ENCODE measurements around the gene IL1RL1. TPM values are rescaled to one million over a fixed set of nuclear protein-coding genes. Genes with fewer than 3 reads are reported as not detected.

Gene IL1RL1
- total RNA-seq, 2 donors from 2014 or later, result 22.2 to 32.8 TPM

DNA sequence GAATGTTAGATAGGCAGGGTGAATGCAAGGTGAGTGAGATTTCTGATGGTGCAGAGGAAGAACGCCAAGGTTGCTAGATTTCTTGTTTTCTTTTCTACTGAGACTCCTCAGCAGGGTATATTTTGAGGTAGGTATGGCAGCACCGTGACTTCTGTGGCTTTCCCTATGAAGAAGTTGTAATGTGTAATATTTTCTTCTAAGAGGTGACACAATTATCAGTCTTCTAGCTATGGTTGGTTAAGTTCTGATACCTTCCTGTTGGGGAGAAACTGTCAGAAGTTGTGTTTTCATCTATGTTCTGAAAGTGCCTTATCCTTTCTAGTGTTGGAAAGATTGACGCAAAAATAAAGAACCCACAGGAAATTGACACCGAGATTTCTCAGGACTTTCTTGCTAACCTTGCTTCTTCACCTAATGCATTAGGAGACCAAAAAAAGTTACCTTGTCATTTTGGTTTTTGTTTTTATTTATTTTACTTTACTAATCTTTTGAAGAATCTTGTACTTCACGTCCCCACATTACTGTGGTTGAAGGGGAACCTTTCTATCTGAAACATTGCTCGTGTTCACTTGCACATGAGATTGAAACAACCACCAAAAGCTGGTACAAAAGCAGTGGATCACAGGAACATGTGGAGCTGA, 56.1 kb downstream of the IL1RL1 start:
- Histone ChIP-seq H3K9me3 (peaks cover 5% of the 10 kb centered on the region), H3K27ac (no peak overlapping the region), H3K27me3 (replicated peaks; ENCODE audit: insufficient read depth) (no peaks in the 10 kb centered on the region), H3K36me3 (no peaks in the 10 kb centered on the region), H3K4me3 (no peak overlapping the region), H3K4me1 (ENCODE audit: control insufficient read depth in 1 of 2, low read depth in 2 of 2) (no peaks in the 10 kb centered on the region)
- ATAC-seq (ENCODE audit: insufficient number of reproducible peaks, low FRiP score, low read depth) (no peak), DNase-seq (ENCODE audit: low spot score) (no peak)
- no peak for TF ChIP-seq CTCF (IDR thresholded peaks at IDR 0.05)

GRCh38 chr2:102368461-102369109, 57.2 kb downstream of the IL1RL1 start:
- no peak for TF ChIP-seq CTCF (IDR thresholded peaks at IDR 0.05)
- no peak for DNase-seq (ENCODE audit: low spot score)
- Histone ChIP-seq H3K4me3 (no peak overlapping the region), H3K27ac (no peak overlapping the region), H3K9me3 (peaks cover 5% of the 10 kb centered on the region), H3K27me3 (replicated peaks; ENCODE audit: insufficient read depth) (no peaks in the 10 kb centered on the region), H3K36me3 (no peaks in the 10 kb centered on the region), H3K4me1 (ENCODE audit: control insufficient read depth in 1 of 2, low read depth in 2 of 2) (no peaks in the 10 kb centered on the region)
- no peak for ATAC-seq (ENCODE audit: insufficient number of reproducible peaks, low FRiP score, low read depth)

DNA sequence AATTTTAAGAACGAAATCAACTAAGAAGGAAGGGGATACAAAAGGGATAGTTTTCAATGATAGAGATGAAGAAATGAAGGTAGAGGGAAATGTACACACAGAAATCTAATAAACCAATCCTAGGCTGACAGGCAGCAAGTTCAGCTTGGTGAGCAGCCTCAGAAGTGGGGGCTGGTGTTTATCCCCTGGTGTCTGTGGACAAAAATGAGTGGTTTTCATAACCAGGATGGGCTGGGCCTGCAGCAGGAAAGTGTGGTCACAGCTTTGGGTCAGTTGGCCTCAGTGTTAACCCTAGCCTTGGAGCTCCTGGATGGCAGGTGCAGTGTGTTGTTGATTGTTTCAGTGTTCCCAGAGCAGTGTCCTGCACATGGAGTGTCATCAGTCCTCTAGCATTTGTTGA, 58.5 kb downstream of the IL1RL1 start:
- H3K9me3 ChIP-seq, result peaks cover 5% of the 10 kb centered on the region
- H3K27ac ChIP-seq, result no peak overlapping the region
- no peak overlapping the region for H3K4me3 ChIP-seq
- no peak for TF ChIP-seq CTCF (IDR thresholded peaks at IDR 0.05)
- DNase-seq (ENCODE audit: low spot score), result no peak
- no peaks in the 10 kb centered on the region for H3K4me1 ChIP-seq (ENCODE audit: control insufficient read depth in 1 of 2, low read depth in 2 of 2)
- no peak for ATAC-seq (ENCODE audit: insufficient number of reproducible peaks, low FRiP score, low read depth)
- H3K27me3 ChIP-seq (replicated peaks; ENCODE audit: insufficient read depth), result no peaks in the 10 kb centered on the region
- H3K36me3 ChIP-seq, result no peaks in the 10 kb centered on the region

GRCh38 chr2:102376052-102376591, 64.8 kb downstream of the IL1RL1 start:
- Histone ChIP-seq H3K4me3 (no peak overlapping the region), H3K27me3 (replicated peaks; ENCODE audit: insufficient read depth) (no peaks in the 10 kb centered on the region), H3K27ac (no peak overlapping the region), H3K4me1 (ENCODE audit: control insufficient read depth in 1 of 2, low read depth in 2 of 2) (no peaks in the 10 kb centered on the region), H3K36me3 (no peaks in the 10 kb centered on the region), H3K9me3 (no peaks in the 10 kb centered on the region)
- ATAC-seq (ENCODE audit: insufficient number of reproducible peaks, low FRiP score, low read depth) (no peak), DNase-seq (ENCODE audit: low spot score) (no peak)
- no peak for TF ChIP-seq CTCF (IDR thresholded peaks at IDR 0.05)

- Histone ChIP-seq H3K27ac (no peak overlapping the region), H3K9me3 (peaks cover 10% of the 10 kb centered on the region), H3K4me1 (ENCODE audit: control insufficient read depth in 1 of 2, low read depth in 2 of 2) (no peaks in the 10 kb centered on the region), H3K4me3 (no peak overlapping the region), H3K36me3 (no peaks in the 10 kb centered on the region), H3K27me3 (replicated peaks; ENCODE audit: insufficient read depth) (no peaks in the 10 kb centered on the region)
- no peak for TF ChIP-seq CTCF (IDR thresholded peaks at IDR 0.05)
- no peak for ATAC-seq (ENCODE audit: insufficient number of reproducible peaks, low FRiP score, low read depth)
- DNase-seq (ENCODE audit: low spot score), result no peak
Measured at GRCh38 chr2:102383722-102384121, 72.4 kb downstream of the IL1RL1 start.
